SK-N-SH (cell line): ENCODE data around the gene JAML. TPM values are rescaled to one million over a fixed set of nuclear protein-coding genes. Genes with fewer than 3 reads are reported as not detected.

Experiments
- CTCF ChIA-PET: fragments of 300-600, 350-600 bp; formaldehyde crosslinking; extraction: SDS; loops from one replicate; lab custom pipeline; 2021; lab: Yijun Ruan, JAX
- POLR2A ChIA-PET: fragments of 350-600 bp; sonication (Branson Sonifier 250); formaldehyde crosslinking; extraction: SDS; loops from one replicate; lab custom pipeline; 2020; ENCODE audit warnings: antibody characterized with exemption, inconsistent platforms; lab: Yijun Ruan, JAX
- DNase-seq: peaks from one replicate; pipeline ENCODE4 v3.0.0; 2012
- H2AFZ ChIP-seq: fragments of 200-600 bp; sonication (generic); 2 replicates; pipeline ENCODE4 v1.8.1; 2016; ENCODE audit warnings: antibody characterized with exemption, mild to moderate bottlenecking, low read depth
- H3F3A ChIP-seq: fragments of 200-600 bp; sonication (generic); replicated peaks from 2 replicates; pipeline ENCODE3; 2016; ENCODE audit warnings: antibody characterized with exemption, mild to moderate bottlenecking; ENCODE audit not compliant: insufficient read depth
- H3K27ac ChIP-seq, 2 experiments: fragments of 200-500 bp in 1 of 2; fragments of 200-600 bp in 1 of 2; sonication (Bioruptor generic) in 1 of 2; sonication (generic), shearing (Covaris generic) in 1 of 2; 2 replicates each; pipeline versions ENCODE4 v1.5.1 to v1.6.1; 2014 to 2016; ENCODE audit warnings: low read depth in 2 of 2, inconsistent platforms in 1 of 2, low read length in 1 of 2, mild to moderate bottlenecking in 1 of 2, mixed read lengths in 1 of 2
- H3K27me3 ChIP-seq: fragments of 200-600 bp; sonication (generic), shearing (Covaris generic); 2 replicates; pipeline ENCODE4 v1.6.1; 2016; ENCODE audit warnings: mixed run types; ENCODE audit not compliant: insufficient read depth
- H3K36me3 ChIP-seq, 2 experiments: fragments of 200-500 bp in 1 of 2; fragments of 200-600 bp in 1 of 2; sonication (Bioruptor generic) in 1 of 2; sonication (generic) in 1 of 2; replicated peaks in 1 of 2; 2 replicates each; pipeline versions ENCODE3 to v1.5.1; 2014 to 2016; ENCODE audit warnings: low read length in 1 of 2, mild to moderate bottlenecking in 1 of 2; ENCODE audit not compliant: insufficient read depth in 2 of 2, control insufficient read depth in 1 of 2
- H3K4me1 ChIP-seq, 2 experiments: fragments of 200-500 bp in 1 of 2; fragments of 200-600 bp in 1 of 2; sonication (Bioruptor generic) in 1 of 2; sonication (generic), shearing (Covaris generic) in 1 of 2; 2 replicates each; pipeline versions ENCODE4 v1.5.1 to v1.6.1; 2014 to 2016; ENCODE audit warnings: low read depth in 1 of 2, low read length in 1 of 2, mixed run types in 1 of 2; ENCODE audit not compliant: insufficient read depth in 2 of 2, control insufficient read depth in 1 of 2
- H3K4me2 ChIP-seq: fragments of 200-600 bp; sonication (generic), shearing (Covaris generic); 2 replicates; pipeline ENCODE4 v1.6.1; 2017; ENCODE audit warnings: mixed run types
- H3K4me3 ChIP-seq, 2 experiments: fragments of 200-500 bp in 1 of 2; fragments of 200-600 bp in 1 of 2; sonication (Bioruptor generic) in 1 of 2; sonication (generic), shearing (Covaris generic) in 1 of 2; 2 replicates each; pipeline versions ENCODE4 v1.5.1 to v1.8.1; 2014 to 2016; ENCODE audit warnings: low read depth in 2 of 2, inconsistent platforms in 1 of 2, low read length in 1 of 2, mild to moderate bottlenecking in 1 of 2, mixed read lengths in 1 of 2, moderate library complexity in 1 of 2
- H3K79me2 ChIP-seq: fragments of 200-600 bp; sonication (generic); 2 replicates; pipeline ENCODE4 v1.8.1; 2017; ENCODE audit warnings: mild to moderate bottlenecking; ENCODE audit not compliant: insufficient read depth
- H3K9ac ChIP-seq: fragments of 200-600 bp; sonication (generic); 2 replicates; pipeline ENCODE4 v1.6.1; 2017; ENCODE audit warnings: mixed run types
- H3K9me2 ChIP-seq: fragments of 200-600 bp; sonication (generic); 2 replicates; pipeline ENCODE4 v1.6.1; 2017; ENCODE audit warnings: mixed run types
- H3K9me3 ChIP-seq: fragments of 200-600 bp; sonication (generic); 2 replicates; pipeline ENCODE4 v1.6.1; 2017; ENCODE audit warnings: mixed run types, mild to moderate bottlenecking, moderate library complexity
- H4K20me1 ChIP-seq: fragments of 200-600 bp; sonication (generic); 2 replicates; pipeline ENCODE4 v1.6.1; 2017; ENCODE audit warnings: mild to moderate bottlenecking, mixed run types; ENCODE audit not compliant: insufficient read depth
- CTCF ChIP-seq: fragments of 200-600 bp; sonication (generic); IDR thresholded peaks from 2 replicates; pipeline ENCODE4 v1.6.1; 2017; ENCODE audit warnings: antibody characterized with exemption, mild to moderate bottlenecking, moderate library complexity
- EP300 ChIP-seq, 2 experiments: IDR thresholded peaks; 2 replicates each; pipeline versions ENCODE4 v1.4.0 to v1.6.1; 2012; ENCODE audit warnings: borderline replicate concordance in 1 of 2, low read depth in 1 of 2, low read length in 1 of 2
- EZH2phosphoT487 ChIP-seq: fragments of 200-600 bp; sonication (generic); IDR thresholded peaks from 2 replicates; pipeline ENCODE4 v1.6.1; 2017; ENCODE audit warnings: low read depth, mixed run types, mild to moderate bottlenecking, antibody characterized with exemption, moderate library complexity, borderline replicate concordance
- FOXJ3 ChIP-seq: sonication (generic); formaldehyde crosslinking; IDR thresholded peaks from 2 replicates; pipeline ENCODE4 v1.5.1; 2020; ENCODE audit warnings: mild to moderate bottlenecking, missing genetic modification reagents
- GABPA ChIP-seq: IDR thresholded peaks from 2 replicates; pipeline ENCODE4 v1.4.0; 2012; ENCODE audit warnings: low read depth, mild to moderate bottlenecking
- MXI1 ChIP-seq: IDR thresholded peaks from 2 replicates; pipeline ENCODE4 v1.6.1; 2012; ENCODE audit warnings: mild to moderate bottlenecking, low read depth, low read length, improper control_type of control experiment
- NRF1 ChIP-seq: IDR thresholded peaks from 2 replicates; pipeline ENCODE4 v1.6.1; 2012; ENCODE audit warnings: low read depth, mild to moderate bottlenecking, low read length
- POLR2AphosphoS5 ChIP-seq: IDR thresholded peaks from 2 replicates; pipeline ENCODE4 v1.6.1; 2012; ENCODE audit warnings: low read depth, low read length
- RAD21 ChIP-seq: IDR thresholded peaks from 2 replicates; pipeline ENCODE4 v1.6.1; 2012; ENCODE audit warnings: mild to moderate bottlenecking, low read length
- RFX5 ChIP-seq: IDR thresholded peaks from 2 replicates; pipeline ENCODE4 v1.6.1; 2012; ENCODE audit warnings: mild to moderate bottlenecking, improper control_type of control experiment, low read length
- SMC3 ChIP-seq: IDR thresholded peaks from 2 replicates; pipeline ENCODE4 v1.6.1; 2012; ENCODE audit warnings: low read depth, low read length, improper control_type of control experiment
- TAF1 ChIP-seq: IDR thresholded peaks from 2 replicates; pipeline ENCODE4 v1.6.1; 2012; ENCODE audit warnings: low read depth, mild to moderate bottlenecking, low read length, moderate library complexity, borderline replicate concordance
- TCF12 ChIP-seq: IDR thresholded peaks from 2 replicates; pipeline ENCODE4 v1.4.0; 2012
- USF1 ChIP-seq: IDR thresholded peaks from 2 replicates; pipeline ENCODE4 v1.4.0; 2012; ENCODE audit warnings: low read depth, borderline replicate concordance
- ZBTB33 ChIP-seq: IDR thresholded peaks from 2 replicates; pipeline ENCODE4 v1.4.0; 2012; ENCODE audit warnings: low read depth, borderline replicate concordance
- WGBS: methylation state at CpG from one replicate; pipeline ENCODE4 v1.1.6; 2017; ENCODE audit warnings: low lambda C conversion rate; 5-methylcytosine and 5-hydroxymethylcytosine counted together
- polyA plus RNA-seq, 3 experiments: library from polyadenylated mRNA; depleted of rRNA; stranded (reverse); fragments of >200 nt; gene quantifications; 2 replicates each; pipeline ENCODE4 v1.2.3, GENCODE V29; 2012

Gene JAML
- polyA plus RNA-seq, 1 of the 3 experiments (the other 2 are of a cell fraction): not detected

- TF ChIP-seq EZH2phosphoT487 (no peak), GABPA (no peak), TAF1 (no peak), MXI1 (no peak), CTCF (no peak), NRF1 (no peak)
Observed at GRCh38 chr11:118175031-118175992, 49.5 kb downstream of the JAML start (continued).

DNA sequence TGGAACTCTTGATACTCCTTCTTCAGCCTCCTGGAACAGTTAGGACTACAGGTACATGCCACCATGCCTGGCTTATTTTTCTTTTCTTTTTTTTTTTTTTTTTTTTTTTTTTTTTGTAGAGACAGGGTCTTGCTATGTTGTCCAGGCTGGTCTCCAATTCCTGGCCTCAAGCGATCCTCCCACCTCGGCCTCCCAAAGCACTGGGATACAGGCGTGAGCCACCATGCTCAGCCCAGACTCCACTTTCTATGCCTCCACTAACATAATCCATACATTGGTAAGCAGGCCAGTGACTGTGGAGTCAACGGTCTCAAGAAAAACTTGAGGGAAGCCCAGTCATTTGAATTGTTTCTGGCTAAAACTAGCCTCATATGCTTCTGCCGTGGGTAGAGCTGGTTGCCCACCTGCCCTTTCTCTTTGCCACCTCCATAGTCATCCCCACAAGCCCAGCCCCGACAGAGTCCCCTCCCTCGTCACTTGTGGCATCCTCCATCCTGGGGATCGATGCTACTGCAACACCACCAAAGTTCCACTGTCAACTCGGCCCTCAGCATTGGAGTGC is 50.7 kb downstream of the JAML start:
- H3K4me1 ChIP-seq: peaks cover 0 to 6% of the 10 kb centered on the region in 2 experiments; a peak in 1 of 4 replicates
- H3K9me3 ChIP-seq: no peaks in the 10 kb centered on the region
- H3K4me3 ChIP-seq: no peak overlapping the region
- H3F3A ChIP-seq: no peaks in the 10 kb centered on the region
- H4K20me1 ChIP-seq: no peaks in the 10 kb centered on the region
- peaks cover 44% of the 10 kb centered on the region for H3K27me3 ChIP-seq
- ChIA-PET POLR2A (no interaction called here), CTCF (interaction anchor here (1.0 to 6.3 kb wide), 2 partner anchors 11 to 31 kb away, joined by 3 to 246 read pairs; no protein-coding TSS in a partner anchor)
- no peak overlapping the region for H3K9ac ChIP-seq
- no peaks in the 10 kb centered on the region for H3K36me3 ChIP-seq
- no peak for TF ChIP-seq EP300 (IDR thresholded peaks at IDR 0.05; ENCODE audit: borderline replicate concordance in 1 of 2, low read depth in 1 of 2, low read length in 1 of 2)
- H3K79me2 ChIP-seq: no peaks in the 10 kb centered on the region
- WGBS: 42% methylated on average over 8 of the region's 9 CpGs
- no peaks in the 10 kb centered on the region for H3K9me2 ChIP-seq
- no peak overlapping the region for H3K4me2 ChIP-seq
- no peak for DNase-seq
- no peak overlapping the region for H3K27ac ChIP-seq
- no peak overlapping the region for H2AFZ ChIP-seq

DNA sequence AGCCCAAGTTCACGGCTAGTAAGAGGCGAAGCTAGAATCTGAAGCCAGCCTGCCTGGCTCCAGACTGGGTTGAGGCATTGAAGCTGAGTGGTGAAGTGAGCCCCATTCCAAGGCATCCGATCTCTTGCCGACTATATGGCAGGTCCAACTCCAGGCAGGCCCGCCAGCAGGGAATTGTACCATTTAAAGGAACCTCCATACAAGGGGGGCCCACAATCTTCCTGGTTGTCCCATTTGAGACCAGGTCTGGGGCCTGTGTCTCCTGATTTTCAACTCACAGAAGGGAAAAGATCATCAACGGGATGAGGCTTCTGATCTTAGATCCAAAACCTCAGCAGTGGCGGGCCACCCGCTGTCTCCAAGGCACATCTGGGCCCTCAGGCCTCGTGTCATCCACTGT is 52.5 kb downstream of the JAML start:
- 54% methylated on average over 6 of the region's 9 CpGs for WGBS
- Histone ChIP-seq H4K20me1 (no peaks in the 10 kb centered on the region), H3F3A (no peaks in the 10 kb centered on the region), H3K79me2 (no peaks in the 10 kb centered on the region), H3K27ac (no peak overlapping the region), H2AFZ (no peak overlapping the region), H3K27me3 (peaks cover 49% of the 10 kb centered on the region), H3K4me3 (no peak overlapping the region), H3K9ac (no peak overlapping the region), H3K4me2 (no peak overlapping the region), H3K4me1 (peaks cover 0 to 6% of the 10 kb centered on the region in 2 experiments; a peak in 1 of 4 replicates), H3K9me3 (no peaks in the 10 kb centered on the region), H3K36me3 (no peaks in the 10 kb centered on the region), H3K9me2 (no peaks in the 10 kb centered on the region)
- DNase-seq: no peak
- CTCF ChIA-PET: interaction anchor here (0.6 to 6.3 kb wide), 35 partner anchors 8 to 1137 kb away, joined by 3 to 246 read pairs (median 5); partner anchors contain the start of gene SCN4B
- POLR2A ChIA-PET: interaction anchor here (0.7 to 1.2 kb wide), 2 partner anchors 35 to 187 kb away, joined by 3 to 4 read pairs; partner anchors contain the start of gene UBE4A
- TF ChIP-seq NRF1 (no peak), ZBTB33 (no peak), TCF12 (no peak), SMC3 (no peak), RFX5 (no peak), CTCF (no peak), RAD21 (no peak), EP300 (IDR thresholded peaks at IDR 0.05; ENCODE audit: borderline replicate concordance in 1 of 2, low read depth in 1 of 2, low read length in 1 of 2) (no peak), USF1 (no peak), FOXJ3 (no peak), MXI1 (no peak), POLR2AphosphoS5 (no peak)
